Hypothalamus (tissue), 51 donors: Measurements from ENCODE around the gene ANXA2.

Experiments
- DNase-seq, 51 donors: peaks; one replicate each; lab custom pipeline; 2025; lab: John Stamatoyannopoulos, UW

Gene ANXA2

DNA sequence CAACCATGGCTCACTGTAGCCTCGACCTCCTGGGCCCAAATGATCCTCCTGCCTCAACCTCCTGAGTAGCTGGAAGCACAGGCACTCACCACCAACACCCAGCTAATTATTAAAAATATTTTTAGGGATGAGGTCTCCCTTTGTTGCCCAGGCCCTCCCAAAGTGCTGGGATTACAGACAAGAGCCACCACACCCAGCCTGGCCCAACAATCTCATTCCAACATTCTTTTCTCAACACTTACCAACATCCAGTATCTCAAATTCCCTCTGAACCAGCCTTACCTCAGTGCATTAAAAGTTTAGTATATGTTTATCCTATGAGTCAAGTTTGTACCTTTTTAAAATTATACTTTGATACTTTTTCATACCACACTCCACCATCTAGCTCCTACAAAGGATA is 25.0 kb downstream of the ANXA2 start:
- DNase-seq: no peak

DNA sequence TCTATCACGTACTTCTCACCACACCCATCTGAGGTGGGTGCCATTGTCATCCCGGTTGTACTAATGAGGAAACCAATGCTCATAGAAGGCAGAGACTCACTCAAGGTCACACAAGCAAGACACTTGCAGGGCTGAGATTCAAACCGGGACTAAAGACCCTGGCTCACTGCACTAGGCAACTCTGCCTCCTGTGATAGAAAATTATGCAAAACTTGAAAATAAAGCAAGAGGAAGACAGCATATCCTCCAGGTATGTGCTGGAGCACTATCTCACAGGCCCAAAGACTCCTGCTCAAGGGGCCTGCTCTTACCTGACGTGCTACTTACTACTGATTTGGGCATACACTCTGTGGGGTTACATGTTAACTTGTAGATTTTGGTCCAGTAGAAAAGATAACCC is 25.6 kb downstream of the ANXA2 start:
- DNase-seq: no peak

DNA sequence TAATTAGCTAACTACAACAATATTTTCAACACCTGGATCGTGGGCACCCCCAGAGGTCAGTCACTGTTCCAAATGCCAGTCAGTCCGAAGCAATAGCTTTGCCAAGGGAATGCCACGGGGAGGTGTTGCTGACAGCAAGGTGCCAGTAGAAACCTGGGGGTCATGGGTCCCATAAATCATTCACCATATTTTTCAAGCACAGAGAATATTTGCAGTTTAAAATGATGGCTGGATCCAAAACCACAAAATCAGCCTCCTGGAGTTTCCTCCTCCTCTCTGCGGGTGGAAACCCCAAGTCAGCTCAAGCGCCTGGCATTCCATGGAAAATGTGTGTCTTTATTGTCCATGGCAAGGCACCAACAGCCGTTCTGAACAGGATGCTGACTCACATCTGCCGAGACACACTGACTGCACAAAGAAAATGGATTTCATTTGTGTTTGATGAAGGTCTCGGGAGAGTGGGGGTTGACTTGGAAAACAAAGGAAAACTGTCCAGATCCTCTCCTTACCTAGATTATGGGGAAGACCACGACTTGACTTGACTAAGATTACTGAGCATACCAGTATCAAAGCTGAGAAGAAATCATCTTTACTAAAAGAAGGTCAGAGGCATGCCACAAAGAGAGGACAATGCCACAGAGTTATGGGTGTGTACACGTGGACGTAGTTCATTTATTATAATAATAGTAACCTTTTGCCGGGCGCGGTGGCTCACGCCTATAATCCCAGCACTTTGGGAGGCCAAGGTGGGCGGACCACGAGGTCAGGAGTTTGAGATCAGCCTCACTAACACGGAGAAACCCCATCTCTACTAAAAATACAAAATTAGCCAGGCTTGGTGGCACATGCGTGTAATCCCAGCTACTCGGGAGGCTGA is 26.4 kb downstream of the ANXA2 start:
- DNase-seq: peak in 4 of 51 donors; percentile 2 to 34 (median 24)

DNA sequence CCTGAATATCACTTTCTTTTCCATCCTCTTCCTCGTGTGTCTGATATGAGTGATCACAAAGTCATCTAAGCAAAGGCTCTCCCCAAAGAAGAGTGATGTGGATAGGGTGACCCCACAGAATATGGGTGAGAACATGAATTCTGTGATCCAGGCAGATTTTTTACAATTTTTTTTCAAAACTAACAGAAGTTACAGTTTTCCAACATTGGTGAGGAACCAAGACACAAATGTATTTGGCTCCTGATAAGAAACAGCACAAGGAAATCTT is 27.0 kb downstream of the ANXA2 start:
- no peak for DNase-seq

DNA sequence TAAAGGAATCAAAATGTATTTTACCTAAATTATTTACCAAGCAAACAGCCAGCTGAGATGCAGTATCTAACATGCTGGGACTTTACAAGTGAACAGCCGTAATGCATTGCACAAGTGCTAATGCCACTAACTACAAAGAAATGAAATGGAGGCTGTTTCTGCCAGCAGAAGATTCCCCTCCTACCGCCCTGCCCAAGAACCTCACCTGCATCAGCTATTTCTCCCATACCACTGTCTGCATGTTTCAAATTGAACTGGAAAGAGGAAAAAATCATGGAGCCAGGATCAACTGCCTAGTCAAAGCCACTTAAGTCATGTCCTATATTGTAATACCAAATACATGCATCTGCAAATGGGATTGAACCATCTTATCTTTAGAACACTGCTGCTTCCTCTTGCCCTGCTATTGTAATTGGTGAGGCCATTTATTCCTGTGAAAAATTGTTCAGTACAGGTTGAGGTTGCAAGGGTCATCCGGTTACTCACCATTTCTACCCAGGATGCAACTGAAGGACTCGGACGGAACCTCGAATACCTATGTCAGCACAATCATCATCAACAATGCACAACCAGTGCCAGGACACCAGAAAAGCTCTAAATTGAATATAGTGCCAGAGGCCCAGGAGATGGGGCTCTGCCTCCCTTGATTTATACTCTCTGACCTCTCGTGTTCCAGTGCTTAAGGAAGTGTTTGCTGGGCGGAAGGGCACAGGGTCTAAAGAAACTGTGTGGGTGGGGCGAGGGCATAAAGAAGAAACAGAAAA is 27.5 kb downstream of the ANXA2 start:
- DNase-seq: no peak

DNA sequence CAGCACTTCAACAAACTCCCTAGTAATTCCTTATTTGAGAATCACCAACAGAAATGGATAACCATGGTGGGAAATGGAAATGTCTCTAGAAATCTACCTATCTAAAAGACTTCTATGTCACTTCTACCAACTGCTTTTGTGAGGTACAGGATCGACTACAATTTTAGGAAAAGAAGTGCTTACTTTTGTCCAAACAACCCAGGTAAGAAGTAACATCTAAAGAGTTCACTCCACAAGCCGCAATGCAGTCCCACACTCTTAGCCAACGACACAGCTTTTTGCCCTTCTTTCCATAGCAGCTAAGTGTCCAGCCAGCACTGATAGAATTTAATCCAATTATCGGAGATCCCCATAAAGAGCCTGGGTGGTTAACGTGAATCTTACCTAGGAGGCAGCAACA is 28.1 kb downstream of the ANXA2 start:
- no peak for DNase-seq

DNA sequence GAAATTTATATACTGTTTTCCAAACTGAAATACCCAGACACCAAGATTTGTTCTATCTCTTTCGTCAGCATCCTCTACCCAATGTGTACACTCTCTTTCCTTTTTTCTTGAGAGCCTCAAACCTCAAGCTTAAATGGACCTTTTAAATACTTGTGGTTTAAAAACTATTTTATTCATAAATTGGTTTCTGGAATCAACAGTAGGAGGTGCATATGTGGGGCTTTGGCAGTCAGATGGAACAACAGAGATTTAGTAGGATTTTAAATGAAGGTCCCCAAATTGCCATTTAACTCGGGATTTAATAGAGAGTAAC is 33.2 kb downstream of the ANXA2 start:
- no peak for DNase-seq

DNA sequence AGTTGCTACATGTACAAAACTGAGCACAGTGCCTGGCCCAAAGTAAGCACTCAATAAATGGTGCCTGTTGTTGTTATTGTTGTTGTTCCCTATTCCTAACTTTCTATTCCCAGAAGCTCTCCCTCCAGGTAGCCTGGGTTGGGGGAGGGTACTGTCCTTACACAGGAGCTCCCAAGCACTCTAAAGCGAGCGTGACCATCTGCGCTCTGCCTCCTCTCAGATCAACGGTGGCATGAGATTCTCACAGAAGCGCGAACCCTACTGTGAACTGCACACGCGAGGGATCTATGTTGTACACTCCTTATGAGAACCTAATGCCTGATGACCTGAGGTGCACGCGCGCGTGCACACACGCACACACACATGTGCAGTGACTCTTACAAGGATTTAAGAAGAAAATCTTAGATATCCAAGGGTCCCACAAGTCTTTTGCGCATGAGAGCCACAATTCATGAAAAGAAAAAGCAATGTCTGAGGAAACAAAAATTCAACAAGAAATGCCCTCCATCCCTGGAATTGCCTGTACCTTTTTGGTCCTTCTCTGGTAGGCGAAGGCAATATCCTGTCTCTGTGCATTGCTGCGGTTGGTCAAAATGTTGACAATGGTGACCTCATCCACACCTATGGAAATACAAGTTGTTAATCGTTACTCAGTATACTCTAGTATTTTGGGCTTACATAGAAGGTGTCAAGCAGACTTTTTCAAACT is 33.7 kb downstream of the ANXA2 start:
- DNase-seq: no peak

DNA sequence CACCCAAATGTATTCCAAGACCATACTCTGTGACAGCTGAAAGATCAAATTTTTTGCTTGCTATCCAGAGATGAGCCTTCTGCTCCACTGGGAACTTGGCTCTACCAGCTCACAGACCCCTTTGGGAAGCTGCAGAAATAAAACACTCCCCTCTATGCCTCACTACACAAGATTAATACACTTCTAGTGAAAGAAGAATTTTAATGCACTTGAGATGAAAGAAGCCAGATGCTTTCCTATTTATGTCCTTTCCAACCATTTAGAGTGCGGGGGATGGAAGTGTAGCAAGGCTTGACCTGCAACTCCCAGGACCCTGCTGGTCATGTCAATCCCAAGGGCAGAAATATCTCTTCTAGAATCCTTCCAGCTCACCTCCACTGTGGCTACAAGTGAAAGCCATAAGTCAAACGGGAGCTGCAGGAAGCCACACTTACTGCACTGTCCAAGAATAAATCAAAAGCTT is 34.7 kb downstream of the ANXA2 start:
- no peak for DNase-seq

DNA sequence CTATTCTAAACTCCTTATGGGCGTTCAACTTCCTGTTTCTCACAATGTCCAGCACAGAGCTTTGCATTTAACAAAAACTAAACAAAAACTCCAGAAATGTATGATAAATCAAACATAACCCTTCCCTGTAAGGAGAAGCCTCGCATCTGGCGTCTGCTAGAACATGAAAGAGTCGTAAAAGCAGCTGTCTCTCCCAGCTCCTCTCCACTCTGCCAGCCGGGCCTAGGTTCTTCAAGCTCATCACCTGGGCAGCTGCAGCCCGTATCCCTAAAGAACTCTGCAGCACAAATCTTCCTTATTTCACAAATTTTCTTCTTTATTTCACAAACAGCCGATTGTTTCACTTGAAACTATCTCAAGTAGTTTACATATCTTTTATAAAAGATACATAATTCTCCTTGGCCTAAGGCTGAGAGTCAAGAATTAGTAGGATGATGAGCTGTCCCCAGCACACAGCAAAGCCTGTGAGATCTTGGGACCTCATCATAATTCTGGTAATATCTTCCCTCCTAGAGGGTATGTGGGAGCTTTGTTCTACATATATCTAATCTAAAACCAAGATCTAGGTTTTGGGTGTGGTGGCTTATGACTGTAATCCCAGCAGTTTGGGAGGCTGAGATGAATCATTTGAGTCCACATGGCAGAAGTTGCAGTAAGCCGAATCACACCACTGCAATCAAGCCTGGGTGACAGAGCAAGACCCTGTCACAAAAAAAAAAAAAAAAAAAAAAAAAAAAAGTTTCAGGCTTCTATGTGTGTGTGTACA is 35.3 kb downstream of the ANXA2 start:
- DNase-seq: peak in 1 of 51 donors; percentile 9

DNA sequence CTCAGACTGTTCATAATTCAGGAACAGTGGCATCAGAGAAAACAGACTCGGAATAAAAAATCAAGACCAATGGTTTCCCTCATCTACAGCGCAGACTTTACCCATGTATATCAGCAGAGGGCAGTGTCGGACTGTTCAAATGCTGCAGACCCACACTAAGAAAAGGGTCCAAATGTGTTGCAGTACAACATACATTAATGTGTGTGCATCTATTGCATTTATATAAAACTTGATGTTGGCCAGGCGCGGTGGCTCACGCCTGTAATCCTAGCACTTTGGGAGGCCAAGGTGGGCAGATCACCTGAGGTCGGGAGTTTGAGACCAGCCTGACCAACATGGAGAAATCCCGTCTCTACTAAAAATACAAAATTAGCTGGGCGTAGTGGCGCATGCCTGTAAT is 38.0 kb downstream of the ANXA2 start:
- DNase-seq: peak in 24 of 51 donors; percentile 4 to 63 (median 40)

DNA sequence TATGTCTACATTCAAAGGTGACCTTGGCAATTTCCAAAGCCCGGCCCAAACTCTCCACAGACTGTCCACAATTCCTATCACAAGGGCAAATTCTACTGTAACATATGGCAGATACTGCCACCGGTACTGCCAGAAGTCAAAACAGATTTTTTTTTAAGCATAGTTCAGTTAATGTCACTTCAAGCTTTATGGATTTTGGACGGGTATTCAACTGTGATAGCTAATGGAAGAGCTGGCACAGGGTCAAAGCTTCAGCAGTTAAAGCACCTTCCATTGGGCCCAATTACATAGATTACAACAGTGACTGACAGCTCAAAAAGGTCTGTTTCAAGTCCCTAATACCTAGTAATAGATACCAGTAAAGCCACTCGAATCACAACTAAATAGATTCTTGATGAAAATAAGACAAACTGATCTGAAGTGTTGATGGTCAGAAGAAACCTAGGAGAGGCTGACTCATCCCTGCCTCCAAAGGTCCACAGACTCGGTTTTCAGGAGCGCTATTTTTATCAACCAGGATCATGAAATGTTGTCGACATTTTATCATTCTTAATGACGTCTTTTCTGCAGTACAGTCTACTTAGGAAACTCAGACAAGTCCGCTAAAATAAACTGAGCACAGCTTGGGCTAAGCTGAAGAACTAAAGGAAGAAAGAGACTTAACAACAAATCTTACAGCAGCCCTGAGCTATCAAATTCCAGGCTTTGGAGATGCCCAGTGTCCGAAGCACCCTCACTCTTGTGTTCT is 38.7 kb downstream of the ANXA2 start:
- no peak for DNase-seq

DNA sequence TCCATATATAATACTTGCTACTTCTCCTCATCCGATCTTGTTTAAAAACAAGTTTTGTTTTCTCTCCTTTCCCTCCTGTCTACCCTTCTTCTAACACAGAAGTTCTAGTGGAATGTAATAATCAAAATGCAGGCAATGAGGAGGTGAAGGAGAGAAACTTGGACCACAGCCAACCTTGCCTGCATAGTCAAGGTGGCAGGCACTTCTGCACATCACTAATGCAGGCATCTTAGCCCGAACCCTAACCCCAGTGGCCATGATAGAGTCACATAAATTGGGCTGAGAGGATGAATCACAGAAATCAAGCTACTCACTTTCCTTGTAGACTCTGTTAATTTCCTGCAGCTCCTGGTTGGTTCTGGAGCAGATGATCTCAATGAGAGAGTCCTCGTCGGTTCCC is 41.0 kb downstream of the ANXA2 start:
- no peak for DNase-seq

DNA sequence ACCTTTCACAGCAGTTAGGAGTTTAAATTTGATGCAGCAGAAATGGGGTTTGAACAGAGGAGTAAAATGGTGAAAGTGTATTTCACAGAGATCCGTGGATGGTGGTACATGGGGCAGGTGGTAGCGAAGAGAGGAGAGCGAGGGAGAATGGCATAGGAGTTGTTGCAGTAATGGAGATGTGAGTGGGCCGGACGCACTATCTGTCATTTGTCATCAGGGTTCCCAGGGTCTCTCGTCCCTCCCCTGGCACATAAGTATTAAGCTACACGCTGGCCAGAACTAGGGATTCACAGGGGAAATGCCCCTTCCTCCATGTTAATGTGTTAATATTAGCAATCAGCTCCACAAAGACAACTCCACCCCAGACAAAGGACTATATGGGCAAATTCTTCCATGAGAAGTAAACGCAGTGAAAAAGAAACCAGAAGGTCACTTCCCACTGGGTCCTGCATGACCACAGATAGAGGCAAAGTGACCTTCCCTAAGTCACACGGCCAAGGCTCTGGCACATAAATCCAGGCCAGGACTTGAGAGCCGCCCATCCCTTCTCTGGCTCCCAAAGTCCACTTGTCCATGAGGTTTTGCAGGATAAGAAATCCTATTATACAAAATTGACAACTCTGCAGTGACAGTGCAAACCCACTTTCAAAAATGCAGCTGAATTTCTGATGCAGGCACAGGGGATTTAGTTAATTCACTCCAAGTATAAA is 42.5 kb downstream of the ANXA2 start:
- DNase-seq: no peak

DNA sequence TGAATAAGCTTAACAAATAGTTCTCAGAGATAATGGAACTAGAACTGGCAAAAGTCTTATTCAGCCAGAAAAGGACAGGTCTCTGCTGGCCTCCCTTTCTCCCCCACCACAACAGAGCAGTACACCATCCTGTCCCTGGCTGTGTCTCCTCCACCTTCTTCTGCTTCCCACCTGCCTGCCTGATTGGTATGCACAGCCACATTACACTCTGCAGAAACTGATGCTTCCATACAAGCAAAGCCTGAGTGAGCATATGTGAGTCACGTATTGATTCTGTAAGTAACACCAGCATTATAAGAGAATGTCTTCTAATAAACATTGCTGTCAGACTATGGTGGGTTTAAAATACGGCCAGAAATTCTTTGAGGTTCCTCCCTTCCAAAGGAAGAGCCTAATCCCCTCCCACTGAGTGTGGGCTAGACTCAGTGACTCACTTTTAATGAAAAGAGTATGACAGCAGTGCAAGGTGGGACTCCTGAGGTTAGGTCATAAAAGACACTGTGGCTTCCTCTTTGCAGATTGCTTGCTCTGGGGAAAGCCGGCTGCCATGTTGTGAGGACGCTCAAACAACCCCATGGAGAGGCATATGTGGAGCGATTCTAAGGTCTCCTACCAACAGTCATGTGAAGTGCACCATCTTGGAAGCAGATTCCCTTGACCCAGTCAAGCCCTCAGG is 44.4 kb downstream of the ANXA2 start:
- no peak for DNase-seq

DNA sequence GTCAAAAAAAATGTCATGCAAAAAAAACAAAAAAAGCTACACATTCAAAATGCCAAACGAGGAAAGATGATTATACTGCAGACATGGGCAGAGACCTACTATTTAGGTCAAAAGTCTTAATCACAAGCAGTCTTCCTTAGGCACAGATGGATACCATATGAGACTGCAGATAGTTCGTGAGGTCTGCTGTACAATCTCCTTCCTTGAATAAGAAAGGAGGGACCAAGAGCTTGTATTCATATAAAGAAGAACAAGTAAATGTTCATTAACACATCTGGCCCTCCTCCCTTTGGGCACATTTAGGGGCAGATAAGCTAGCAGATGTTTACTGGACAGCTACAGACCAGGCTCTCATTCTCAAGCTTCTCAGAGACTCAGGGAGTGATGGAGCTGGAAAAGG is 45.3 kb downstream of the ANXA2 start:
- DNase-seq: no peak

DNA sequence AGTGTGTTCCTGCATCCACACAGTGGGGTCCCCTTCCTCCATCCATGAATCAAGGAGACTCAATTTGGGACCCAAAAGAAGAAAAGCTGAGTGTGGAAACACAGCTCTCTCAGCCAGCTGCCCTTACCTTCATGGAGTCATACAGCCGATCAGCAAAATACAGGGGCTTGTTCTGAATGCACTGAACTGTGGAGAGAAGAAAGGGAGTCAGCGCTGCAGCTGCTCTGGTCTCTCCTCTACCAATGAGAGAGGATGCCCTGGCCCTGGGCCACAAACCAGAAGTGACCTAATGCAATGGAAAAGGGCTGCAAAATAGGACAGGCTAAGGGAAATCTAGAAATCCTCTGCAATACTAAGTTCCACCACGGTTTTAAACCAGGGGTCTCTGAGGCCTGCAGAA is 46.7 kb downstream of the ANXA2 start:
- peak in 16 of 51 donors; percentile 3 to 49 (median 11) for DNase-seq

DNA sequence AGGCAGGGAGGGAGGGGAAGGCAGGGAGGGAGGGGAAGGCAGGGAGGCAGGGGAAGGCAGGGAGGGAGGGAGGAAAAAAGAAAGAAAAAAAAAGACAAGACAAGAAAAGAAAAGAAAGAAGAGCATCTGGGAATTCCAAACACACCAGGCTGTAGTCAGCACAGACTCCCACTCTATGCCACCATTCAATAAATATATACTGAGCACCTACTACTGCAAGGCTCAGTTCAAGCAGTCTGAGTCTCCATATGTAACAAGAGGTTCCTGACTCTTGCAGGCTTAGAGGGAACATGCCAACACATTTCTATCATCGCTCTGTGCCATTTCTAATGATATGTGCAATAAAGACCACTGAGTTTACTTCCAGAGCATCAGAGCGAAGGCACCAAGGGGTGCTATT is 47.7 kb downstream of the ANXA2 start:
- DNase-seq: no peak

DNA sequence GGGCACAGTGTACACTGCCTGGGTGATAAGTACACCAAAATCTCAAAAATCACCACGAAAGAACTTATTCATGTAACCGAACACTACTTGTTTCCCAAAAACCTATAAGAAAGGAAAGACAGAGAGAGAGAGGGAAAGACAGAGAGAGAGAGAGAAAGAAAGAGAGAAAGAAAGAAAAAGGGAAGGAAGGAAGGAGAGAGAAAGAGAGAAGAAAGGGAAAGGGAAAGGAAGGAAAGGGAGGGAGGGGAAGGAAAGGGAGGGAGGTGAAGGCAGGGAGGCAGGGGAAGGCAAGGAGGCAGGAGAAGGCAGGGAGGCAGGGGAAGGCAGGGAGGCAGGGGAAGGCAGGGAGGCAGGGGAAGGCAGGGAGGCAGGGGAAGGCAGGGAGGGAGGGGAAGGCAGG is 48.2 kb downstream of the ANXA2 start:
- no peak for DNase-seq
